VCaP (cell line): ENCODE data around the gene NKD2.

ENCODE experiments used
- H3K27ac ChIP-seq: fragments of 450-650 bp; 2 replicates; pipeline ENCODE4 v1.5.1; 2017
- CTCF ChIP-seq: fragments of 450-650 bp; conservative IDR thresholded peaks from 2 replicates; pipeline ENCODE4 v1.5.1; 2017; ENCODE audit warnings: mild to moderate bottlenecking, moderate library complexity

NKD2 gene

GRCh38 chr5:1028481-1029281, 20.1 kb downstream of the NKD2 start:
- TF ChIP-seq CTCF = no peak
- H3K27ac ChIP-seq = no peak overlapping the region

GRCh38 chr5:1029282-1029944, 20.8 kb downstream of the NKD2 start:
- no peak overlapping the region for H3K27ac ChIP-seq
- TF ChIP-seq CTCF = no peak

GRCh38 chr5:1029945-1030625, 21.5 kb downstream of the NKD2 start:
- TF ChIP-seq CTCF = no peak
- H3K27ac ChIP-seq = no peak overlapping the region

GRCh38 chr5:1030801-1031271, 22.2 kb downstream of the NKD2 start:
- no peak overlapping the region for H3K27ac ChIP-seq
- TF ChIP-seq CTCF = no peak

- no peak overlapping the region for H3K27ac ChIP-seq
- TF ChIP-seq CTCF = no peak
Measured at GRCh38 chr5:1031306-1031959, 22.8 kb downstream of the NKD2 start.

GRCh38 chr5:1032011-1032410, 23.4 kb downstream of the NKD2 start:
- H3K27ac ChIP-seq = no peak overlapping the region
- no peak for TF ChIP-seq CTCF
